BE2C (cell line): ENCODE measurements around the gene METTL8.

Experiments used
- DNase-seq: peaks from one replicate; pipeline ENCODE4 v3.0.0-alpha.2; 2020
- H3K27me3 ChIP-seq: fragments of 250-450 bp; sonication (Bioruptor Pico); 2 replicates; pipeline ENCODE4 v1.5.1; 2020; ENCODE audit warnings: mild to moderate bottlenecking
- H3K36me3 ChIP-seq: fragments of 250-450 bp; sonication (Bioruptor Pico); 2 replicates; pipeline ENCODE4 v1.5.1; 2020; ENCODE audit warnings: mild to moderate bottlenecking
- H3K4me1 ChIP-seq: fragments of 250-450 bp; sonication (Bioruptor Pico); 2 replicates; pipeline ENCODE4 v1.5.1; 2020
- H3K4me3 ChIP-seq: 2 replicates; pipeline ENCODE4 v1.5.1; 2011; ENCODE audit warnings: low read depth, low read length
- H3K9me3 ChIP-seq: fragments of 250-450 bp; sonication (Bioruptor Pico); 2 replicates; pipeline ENCODE4 v1.5.1; 2020
- CTCF ChIP-seq: IDR thresholded peaks from 2 replicates; pipeline ENCODE4 v1.5.1; 2012; ENCODE audit warnings: mild to moderate bottlenecking, low read depth, low read length

Gene METTL8

DNA sequence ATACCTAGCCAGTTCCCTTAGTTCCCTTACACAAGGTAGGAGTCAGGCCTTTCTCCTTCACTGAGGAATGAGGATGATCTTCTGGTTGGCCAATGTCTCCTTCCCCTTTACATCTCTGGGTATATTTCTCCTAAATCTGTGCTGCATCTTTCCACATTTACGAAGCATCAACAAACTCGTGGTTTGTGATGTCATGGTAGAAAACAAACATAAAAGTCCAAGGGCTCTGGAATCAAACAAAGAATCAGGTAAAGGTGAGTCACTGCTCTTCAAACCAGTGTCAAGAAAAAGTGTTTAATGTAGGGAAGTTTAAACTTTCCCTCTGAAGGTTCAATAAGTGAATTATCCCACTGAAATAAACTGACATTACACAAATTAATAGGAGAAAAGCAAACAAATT lies 122.9 kb downstream of the METTL8 start:
- no peak for DNase-seq
- Histone ChIP-seq H3K4me1 (no peaks in the 10 kb centered on the region), H3K9me3 (no peaks in the 10 kb centered on the region), H3K27me3 (no peaks in the 10 kb centered on the region), H3K36me3 (no peaks in the 10 kb centered on the region), H3K4me3 (no peak overlapping the region)
- TF ChIP-seq CTCF, result no peak

GRCh38 chr2:171309455-171310286 lies 124.1 kb downstream of the METTL8 start:
- Histone ChIP-seq H3K4me1 (no peaks in the 10 kb centered on the region), H3K4me3 (no peak overlapping the region), H3K27me3 (no peaks in the 10 kb centered on the region), H3K9me3 (no peaks in the 10 kb centered on the region), H3K36me3 (no peaks in the 10 kb centered on the region)
- no peak for DNase-seq
- no peak for TF ChIP-seq CTCF

GRCh38 chr2:171308280-171309054 lies 125.3 kb downstream of the METTL8 start:
- no peak for DNase-seq
- Histone ChIP-seq H3K36me3 (no peaks in the 10 kb centered on the region), H3K27me3 (no peaks in the 10 kb centered on the region), H3K4me1 (no peaks in the 10 kb centered on the region), H3K4me3 (no peak overlapping the region), H3K9me3 (no peaks in the 10 kb centered on the region)
- no peak for TF ChIP-seq CTCF

DNA sequence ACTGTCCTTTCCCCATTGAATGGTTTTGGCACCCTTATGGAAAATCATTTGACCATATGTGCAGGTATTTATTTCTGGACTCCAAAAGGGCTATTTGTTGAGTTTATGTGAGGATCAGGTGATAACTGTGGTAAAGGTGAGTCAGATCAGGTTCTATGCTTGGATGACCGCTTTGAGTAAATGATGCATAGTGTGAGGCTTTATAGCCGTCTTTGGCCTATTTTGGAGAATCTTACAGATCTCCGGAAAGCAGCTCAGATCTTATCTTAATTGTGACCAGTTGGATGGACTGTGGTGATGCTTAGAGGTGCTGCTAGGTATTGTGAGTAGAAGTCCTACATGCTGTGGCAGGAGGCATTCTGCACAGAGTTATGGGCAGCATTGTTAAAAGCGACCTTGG lies 126.2 kb downstream of the METTL8 start:
- Histone ChIP-seq H3K4me3 (no peak overlapping the region), H3K27me3 (no peaks in the 10 kb centered on the region), H3K4me1 (no peaks in the 10 kb centered on the region), H3K9me3 (no peaks in the 10 kb centered on the region), H3K36me3 (no peaks in the 10 kb centered on the region)
- no peak for DNase-seq
- no peak for TF ChIP-seq CTCF

DNA sequence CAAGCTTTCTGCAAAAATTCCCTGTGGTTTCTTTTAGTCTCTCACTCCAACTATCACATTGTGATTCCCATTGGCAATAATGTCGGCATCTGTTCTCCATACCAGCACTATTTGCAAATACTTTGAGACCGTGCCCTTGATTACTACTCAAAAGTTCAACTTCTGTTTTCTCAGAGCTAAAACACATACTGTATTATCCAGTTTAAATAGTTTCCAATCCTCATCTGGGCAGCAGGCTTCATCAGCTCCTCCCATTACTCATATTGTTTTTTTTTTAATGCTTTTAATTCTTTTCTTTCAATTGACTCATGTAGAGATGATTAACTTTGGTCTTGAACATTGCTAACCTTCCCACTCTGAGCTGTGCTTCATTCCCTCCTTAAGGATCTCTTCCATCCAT lies 135.8 kb downstream of the METTL8 start:
- no peaks in the 10 kb centered on the region for H3K27me3 ChIP-seq
- H3K4me3 ChIP-seq, result no peak overlapping the region
- H3K9me3 ChIP-seq, result no peaks in the 10 kb centered on the region
- no peak for DNase-seq
- H3K36me3 ChIP-seq, result no peaks in the 10 kb centered on the region
- TF ChIP-seq CTCF, result no peak
- H3K4me1 ChIP-seq, result no peaks in the 10 kb centered on the region

DNA sequence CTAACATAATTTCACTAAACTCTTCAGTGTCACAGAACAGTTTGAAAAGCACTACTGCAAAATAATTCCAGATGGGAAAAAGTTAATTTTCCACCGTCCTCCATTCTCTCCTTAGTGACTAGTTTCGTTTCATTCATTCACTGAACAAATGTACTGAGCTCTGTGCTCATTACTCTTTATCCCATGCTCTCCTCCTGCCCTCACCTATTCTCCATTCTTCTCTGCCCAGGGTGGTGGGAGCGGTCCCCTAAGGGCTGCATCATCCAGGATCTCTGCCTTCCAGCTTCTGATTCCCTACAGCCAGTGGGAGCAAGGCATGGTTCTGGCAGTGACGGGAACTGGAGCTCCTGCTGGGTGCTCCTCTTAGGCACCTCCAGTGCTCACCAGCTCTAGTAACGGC lies 139.2 kb downstream of the METTL8 start:
- no peaks in the 10 kb centered on the region for H3K36me3 ChIP-seq
- no peak for TF ChIP-seq CTCF
- no peaks in the 10 kb centered on the region for H3K4me1 ChIP-seq
- no peaks in the 10 kb centered on the region for H3K9me3 ChIP-seq
- no peak overlapping the region for H3K4me3 ChIP-seq
- no peak for DNase-seq
- H3K27me3 ChIP-seq, result no peaks in the 10 kb centered on the region
